NCI-H460 (cell line): ENCODE results near the gene CLASP2. TPM values are rescaled to one million over a fixed set of nuclear protein-coding genes. Genes with fewer than 3 reads are reported as not detected.
"Not testable (repeated sequence)": the region's sequence is repeated elsewhere in the genome, so short reads cannot be mapped to it uniquely, and the experiment has no call there.

Source experiments
- DNase-seq: peaks from one replicate; pipeline ENCODE4 v3.0.0-alpha.2; 2016; ENCODE audit warnings: low read depth; ENCODE audit errors: extremely low read depth
- polyA plus RNA-seq: library from polyadenylated mRNA; depleted of rRNA; stranded (reverse); fragments of >200 nt; gene quantifications from 2 replicates; pipeline ENCODE4 v1.2.3, GENCODE V29; 2014; cell fraction: nucleus; rRNA removed
- total RNA-seq: library from RNA; depleted of rRNA; stranded (reverse); fragments of >200 nt; shearing (Covaris generic); gene quantifications from 2 replicates; pipeline ENCODE4 v1.2.3, GENCODE V29; 2014; rRNA removed

The CLASP2 gene
- total RNA-seq = 28.8 and 40.4 TPM in 2 replicates
- 22.8 and 26.7 TPM in 2 replicates for polyA plus RNA-seq

GRCh38 chr3:33717866-33718594 lies at the start of gene CLASP2:
CLASP2 (minus strand) TSS chr3:33718254; CDS start chr3:33718002, 252 bp downstream.
- DNase-seq = peak; percentile 64

- DNase-seq = no peak
Observed at GRCh38 chr3:33758864-33759263, 40.8 kb upstream of the CLASP2 start.

GRCh38 chr3:33758281-33758680 lies 40.2 kb upstream of the CLASP2 start:
- DNase-seq = no peak

- DNase-seq = not testable (repeated sequence)
Observed at GRCh38 chr3:33754391-33754790, 36.3 kb upstream of the CLASP2 start.

GRCh38 chr3:33751336-33751735 lies 33.3 kb upstream of the CLASP2 start:
- no peak for DNase-seq

GRCh38 chr3:33750211-33750548 lies 32.1 kb upstream of the CLASP2 start:
- no peak for DNase-seq

- no peak for DNase-seq
Observed at GRCh38 chr3:33749546-33750210, 31.6 kb upstream of the CLASP2 start.

- DNase-seq = no peak
Observed at GRCh38 chr3:33746416-33747116, 28.5 kb upstream of the CLASP2 start.

- DNase-seq = no peak
Observed at GRCh38 chr3:33737146-33737545, 19.1 kb upstream of the CLASP2 start.

- no peak for DNase-seq
Observed at GRCh38 chr3:33732394-33732793, 14.3 kb upstream of the CLASP2 start.

- no peak for DNase-seq
Observed at GRCh38 chr3:33729993-33730392, 11.9 kb upstream of the CLASP2 start.

- DNase-seq = no peak
Observed at GRCh38 chr3:33724256-33724655, 6.2 kb upstream of the CLASP2 start.

GRCh38 chr3:33722626-33723370 lies 4.7 kb upstream of the CLASP2 start:
- DNase-seq = no peak

GRCh38 chr3:33722191-33722590 lies 4.1 kb upstream of the CLASP2 start:
- DNase-seq = no peak

GRCh38 chr3:33718595-33718907 lies 497 bp upstream of the CLASP2 start:
- DNase-seq = no peak

GRCh38 chr3:33717616-33717865 lies 513 bp downstream of the CLASP2 start:
- DNase-seq = peak; percentile 33

- no peak for DNase-seq
Observed at GRCh38 chr3:33716227-33716626, 1.8 kb downstream of the CLASP2 start.

GRCh38 chr3:33711100-33711499 lies 7.0 kb downstream of the CLASP2 start:
- no peak for DNase-seq

- no peak for DNase-seq
Observed at GRCh38 chr3:33706056-33706455, 12.0 kb downstream of the CLASP2 start.

- DNase-seq = no peak
Observed at GRCh38 chr3:33704891-33705290, 13.2 kb downstream of the CLASP2 start.

GRCh38 chr3:33699275-33699674 lies 18.8 kb downstream of the CLASP2 start:
- DNase-seq = no peak
